ENCODE measurements around the gene ADAMTS14.
A peak's percentile ranks its signal among the peaks of the same experiment; 100 is the strongest.

Gene ADAMTS14

GRCh38 chr10:70675496-70676161 lies 3.3 kb downstream of the ADAMTS14 start:
- no peak for DNase-seq (ENCODE audit: low spot score)

- DNase-seq (ENCODE audit: low spot score), result no peak
Measured at GRCh38 chr10:70676511-70676910, 4.2 kb downstream of the ADAMTS14 start.

DNA sequence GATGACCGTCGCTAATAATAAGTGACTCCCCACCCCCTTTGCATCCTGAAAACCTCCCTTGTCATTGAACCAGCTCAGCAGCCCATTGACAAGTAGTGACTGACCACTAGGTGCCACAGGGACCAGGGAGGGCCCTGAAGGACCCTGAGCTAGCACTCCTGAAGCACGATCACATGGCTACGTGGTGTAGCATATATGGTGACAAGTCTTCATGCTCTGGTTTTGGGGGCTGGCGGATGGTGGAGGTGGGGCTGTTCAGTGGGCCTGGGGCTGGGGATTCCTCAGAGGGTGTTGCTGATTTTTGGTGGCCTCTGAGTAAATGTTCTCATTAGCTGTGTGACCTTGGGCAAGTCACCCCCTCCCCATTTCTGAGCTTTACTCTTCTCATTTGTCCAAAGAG lies 4.7 kb downstream of the ADAMTS14 start:
- no peak for DNase-seq (ENCODE audit: low spot score)

GRCh38 chr10:70677620-70678249 lies 5.4 kb downstream of the ADAMTS14 start:
- DNase-seq (ENCODE audit: low spot score), result no peak

GRCh38 chr10:70678250-70678635 lies 5.9 kb downstream of the ADAMTS14 start:
- no peak for DNase-seq (ENCODE audit: low spot score)

DNA sequence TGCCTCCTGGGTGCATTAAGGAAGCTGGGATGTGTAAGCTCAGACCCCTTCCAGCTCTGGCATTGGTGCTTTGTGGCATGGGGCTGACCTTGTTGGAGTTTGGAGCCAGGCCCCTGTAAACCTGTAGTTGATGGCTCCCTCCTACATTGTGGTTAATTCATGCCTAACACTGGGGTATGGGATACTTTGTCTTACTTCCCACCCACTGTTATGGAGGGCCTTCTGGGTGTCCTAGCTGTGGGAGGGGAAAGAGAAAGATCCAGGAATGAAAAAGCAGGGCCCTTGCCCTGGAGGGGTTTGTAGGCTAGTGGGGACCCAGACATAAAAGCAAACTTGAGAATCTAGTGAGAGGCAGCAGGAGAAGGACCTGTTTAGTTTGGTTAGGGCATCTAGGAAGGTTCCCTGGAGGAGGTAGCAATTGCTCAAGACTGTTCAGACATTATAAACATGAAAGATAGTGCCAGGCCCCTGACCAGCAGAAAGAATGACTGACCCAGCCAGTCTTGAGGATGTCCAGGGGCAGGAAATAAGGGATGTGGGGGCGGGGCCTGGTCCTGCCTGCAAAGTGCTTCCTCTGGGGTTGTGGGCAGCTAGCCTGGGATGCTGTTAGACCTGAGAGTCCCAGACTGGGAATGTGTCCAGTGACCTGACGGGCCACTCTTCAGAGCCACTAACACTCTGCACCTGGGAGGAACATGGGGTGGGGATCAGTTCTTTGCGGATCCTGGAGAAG lies 6.6 kb downstream of the ADAMTS14 start:
- DNase-seq (ENCODE audit: low spot score), result no peak

GRCh38 chr10:70679498-70679897 lies 7.2 kb downstream of the ADAMTS14 start:
- DNase-seq (ENCODE audit: low spot score), result peak; percentile 91

- no peak for DNase-seq (ENCODE audit: low spot score)
Measured at GRCh38 chr10:70680899-70681730, 8.8 kb downstream of the ADAMTS14 start.

GRCh38 chr10:70681731-70682005 lies 9.4 kb downstream of the ADAMTS14 start:
- no peak for DNase-seq (ENCODE audit: low spot score)

DNA sequence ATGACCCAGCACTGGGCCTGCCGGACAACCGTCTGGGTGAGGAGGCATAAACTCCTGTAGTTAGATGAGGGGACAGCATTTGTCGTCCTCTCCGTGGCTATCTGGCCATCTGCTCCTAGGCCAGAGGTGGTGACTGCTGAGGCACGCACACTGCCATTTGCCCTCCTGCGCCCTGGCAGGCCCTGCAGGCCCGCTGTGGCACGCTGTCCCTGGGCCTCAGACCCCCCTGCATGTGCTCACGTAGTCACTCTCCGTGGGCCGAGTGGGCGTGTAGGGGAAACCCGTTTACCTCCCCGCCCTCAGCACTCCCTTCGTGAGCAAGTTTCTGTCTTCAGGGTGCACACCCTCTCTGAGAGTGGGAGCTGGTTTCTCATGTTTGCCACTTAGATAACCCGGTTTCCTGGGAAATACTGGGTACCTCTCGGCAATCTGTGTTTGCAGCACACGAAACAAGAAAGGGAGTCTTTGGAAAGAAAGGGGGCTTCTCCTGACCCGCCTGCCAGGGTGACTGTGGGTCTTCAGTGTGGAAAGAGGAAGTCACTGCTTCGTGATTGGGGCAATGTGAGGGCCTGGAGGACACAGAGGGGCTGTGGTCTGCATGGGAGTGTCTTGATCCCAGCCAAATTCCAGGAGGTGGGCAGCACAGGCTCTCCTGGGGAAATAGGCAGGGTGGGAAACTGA lies 10.8 kb downstream of the ADAMTS14 start:
- DNase-seq (ENCODE audit: low spot score), result no peak

DNA sequence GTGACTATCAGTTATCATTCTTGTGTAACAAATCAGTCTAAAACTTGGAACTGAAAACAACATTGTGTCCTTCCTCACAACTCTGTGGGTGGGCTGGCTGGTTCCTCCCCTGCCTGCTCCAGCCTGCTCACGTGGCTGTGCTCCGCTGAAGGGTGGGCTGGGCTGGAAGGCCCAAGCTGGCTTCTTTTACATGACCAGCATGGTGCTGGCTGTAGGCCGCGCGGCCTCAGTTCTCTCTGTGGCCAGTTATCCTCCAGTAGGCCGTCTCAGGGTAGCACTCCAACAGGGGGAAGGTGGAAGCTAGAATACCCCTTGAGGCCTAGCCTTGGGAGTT lies 11.3 kb downstream of the ADAMTS14 start:
- no peak for DNase-seq (ENCODE audit: low spot score)

- DNase-seq (ENCODE audit: low spot score), result no peak
Measured at GRCh38 chr10:70683940-70684339, 11.6 kb downstream of the ADAMTS14 start.

DNA sequence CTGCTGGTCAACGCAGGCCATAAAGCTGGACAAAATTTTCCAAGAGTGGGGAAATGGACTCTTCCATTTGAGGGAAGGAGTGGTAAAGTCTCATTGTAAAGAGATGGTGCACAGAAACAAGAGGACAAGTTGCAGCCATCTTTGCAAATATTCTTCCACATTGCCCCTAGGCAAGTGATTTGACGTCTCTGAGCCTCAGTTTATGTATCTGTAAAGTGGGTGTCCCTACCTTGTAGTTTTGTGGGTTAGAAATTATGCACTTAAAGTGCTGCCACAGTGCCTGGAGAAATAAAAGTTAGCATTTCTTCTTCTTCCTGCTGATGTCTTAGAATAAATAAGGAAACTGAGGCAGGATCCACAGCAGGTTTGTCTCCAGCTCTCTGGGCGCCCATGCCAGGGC lies 12.1 kb downstream of the ADAMTS14 start:
- DNase-seq (ENCODE audit: low spot score), result no peak

- no peak for DNase-seq (ENCODE audit: low spot score)
Measured at GRCh38 chr10:70684839-70685454, 12.6 kb downstream of the ADAMTS14 start.

DNA sequence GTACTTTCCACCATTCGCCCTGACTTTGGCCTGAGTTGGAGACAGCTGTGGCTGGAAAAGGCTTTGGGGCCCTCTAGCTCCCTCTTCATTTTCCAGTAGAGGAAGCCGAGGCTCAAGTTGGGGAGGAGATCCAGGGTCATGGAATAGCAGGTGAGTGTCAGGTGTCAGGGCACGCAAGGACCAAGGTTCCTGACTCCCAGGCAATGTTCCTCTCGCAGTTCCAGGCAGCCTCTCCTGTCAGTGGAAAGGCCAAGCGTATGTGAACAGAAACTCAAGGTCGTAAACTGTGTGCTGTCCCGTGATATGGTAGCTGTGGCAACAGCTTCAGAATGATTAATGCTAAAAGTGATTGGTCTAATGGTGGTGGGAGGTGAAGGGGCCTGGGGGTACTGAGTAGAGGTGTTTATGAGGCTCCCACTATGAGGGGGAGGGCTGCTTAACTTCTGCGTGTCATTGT lies 13.2 kb downstream of the ADAMTS14 start:
- no peak for DNase-seq (ENCODE audit: low spot score)

- DNase-seq (ENCODE audit: low spot score), result no peak
Measured at GRCh38 chr10:70688828-70689227, 16.5 kb downstream of the ADAMTS14 start.

GRCh38 chr10:70689661-70690060 lies 17.4 kb downstream of the ADAMTS14 start:
- no peak for DNase-seq (ENCODE audit: low spot score)

DNA sequence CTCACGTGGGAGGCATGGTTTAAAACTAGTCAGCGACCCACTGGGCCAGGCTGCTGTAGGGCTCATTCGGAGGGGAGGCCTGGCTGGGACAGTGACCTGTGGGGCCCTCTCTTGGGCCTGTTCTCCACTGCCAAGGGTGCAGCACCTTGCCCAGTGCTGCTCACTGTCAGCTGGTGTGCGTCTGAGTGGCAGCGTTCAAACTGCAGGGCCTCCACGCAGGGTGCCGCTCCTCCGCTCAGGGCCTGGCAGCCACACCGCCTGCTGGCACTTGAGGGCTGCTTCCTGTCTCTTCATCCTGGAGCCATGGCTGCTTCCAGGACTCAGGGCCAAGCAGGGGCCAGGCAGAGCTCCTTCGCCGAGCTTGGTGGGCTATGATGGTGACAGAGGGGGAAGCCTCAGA lies 18.3 kb downstream of the ADAMTS14 start:
- no peak for DNase-seq (ENCODE audit: low spot score)

GRCh38 chr10:70691611-70692010 lies 19.3 kb downstream of the ADAMTS14 start:
- DNase-seq (ENCODE audit: low spot score), result no peak

DNA sequence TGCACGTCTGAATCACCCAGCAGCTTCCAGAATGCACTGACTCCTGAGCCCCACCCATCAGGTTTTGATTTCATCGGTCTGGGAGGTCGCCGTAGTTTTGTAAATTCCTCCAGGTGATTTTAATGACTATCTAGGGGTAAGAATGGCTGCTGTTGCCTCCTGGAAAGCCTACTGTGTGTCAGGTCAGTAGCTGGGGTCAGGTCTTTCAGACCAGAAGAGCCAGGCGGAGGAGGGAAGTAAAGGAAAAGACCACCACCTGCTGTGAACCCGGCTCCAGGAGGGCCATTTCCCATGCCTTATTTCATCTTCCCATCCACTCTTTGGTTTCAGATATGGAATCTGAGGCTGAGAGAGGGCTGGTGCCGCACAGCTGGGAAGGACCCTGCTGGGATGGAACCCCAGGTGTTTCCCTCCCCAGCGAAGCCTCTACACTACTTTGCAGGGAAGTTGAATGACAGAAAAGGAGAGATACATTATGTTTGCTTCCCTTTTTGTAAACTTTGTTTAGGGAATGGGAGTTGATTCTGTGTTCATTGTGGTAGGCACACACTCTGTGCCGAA lies 19.8 kb downstream of the ADAMTS14 start:
- DNase-seq (ENCODE audit: low spot score), result no peak

DNA sequence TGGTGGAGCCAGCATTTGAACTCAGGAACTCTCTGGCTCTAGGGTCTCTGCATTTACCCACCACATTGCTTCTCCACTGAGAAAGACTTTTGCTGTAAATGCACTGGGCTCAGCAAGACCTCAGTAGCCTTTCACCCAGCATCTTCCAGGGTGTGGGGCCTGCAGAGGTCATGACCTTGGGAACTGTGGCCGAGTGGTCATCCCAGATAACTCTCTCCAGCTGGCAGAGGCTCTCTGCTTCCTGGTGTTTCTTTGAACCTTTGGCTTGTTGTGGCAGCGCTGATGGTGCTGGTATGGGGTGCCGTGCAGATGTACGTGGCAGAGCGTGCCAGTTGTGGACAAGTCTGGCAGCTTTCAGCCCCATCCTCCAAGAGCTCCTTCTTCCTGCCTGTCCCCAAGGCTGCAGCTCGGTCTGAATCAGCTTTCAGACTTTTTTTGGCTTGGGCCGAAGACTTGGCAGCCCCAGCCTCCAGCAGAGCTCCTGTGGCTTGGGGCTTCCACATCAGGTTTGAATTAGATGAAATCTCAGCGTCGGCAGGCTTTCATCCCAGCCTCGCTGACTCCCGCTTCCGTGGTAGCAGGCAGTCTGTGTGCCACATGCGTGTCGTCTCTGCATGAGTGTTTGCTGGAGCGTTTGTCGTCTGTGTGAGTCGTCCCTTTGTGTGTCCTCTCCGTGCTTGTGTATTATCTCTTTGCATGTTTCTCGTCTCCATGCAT lies 21.5 kb downstream of the ADAMTS14 start:
- DNase-seq (ENCODE audit: low spot score), result peak; percentile 93
